COLO829 (cell line): Measurements from ENCODE around the gene TIMP3.
A peak's percentile ranks its signal among the peaks of the same experiment; 100 is the strongest.

Source experiments
- DNase-seq: peaks from one replicate; pipeline ENCODE4 v3.0.0; 2012; ENCODE audit warnings: low spot score

The TIMP3 gene

DNA sequence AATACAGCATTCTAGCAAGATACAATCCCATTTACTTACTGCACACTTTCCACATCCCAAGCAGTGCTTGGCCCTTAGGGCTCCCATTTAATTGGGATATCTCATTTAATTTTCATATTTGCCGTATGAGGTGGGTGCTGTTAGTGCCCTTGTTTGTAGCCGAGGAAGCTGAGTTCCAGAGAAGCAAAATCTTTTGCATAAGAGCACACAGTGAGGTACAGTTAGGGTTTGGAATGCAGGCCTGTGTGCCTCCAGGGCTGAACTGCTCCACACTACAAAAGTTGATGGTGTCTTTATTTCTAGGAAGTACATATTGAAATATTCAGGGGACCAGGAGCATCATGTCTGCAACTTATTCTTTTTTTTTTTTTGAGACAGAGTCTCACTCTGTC lies 15.5 kb upstream of the TIMP3 start:
- DNase-seq = no peak

DNA sequence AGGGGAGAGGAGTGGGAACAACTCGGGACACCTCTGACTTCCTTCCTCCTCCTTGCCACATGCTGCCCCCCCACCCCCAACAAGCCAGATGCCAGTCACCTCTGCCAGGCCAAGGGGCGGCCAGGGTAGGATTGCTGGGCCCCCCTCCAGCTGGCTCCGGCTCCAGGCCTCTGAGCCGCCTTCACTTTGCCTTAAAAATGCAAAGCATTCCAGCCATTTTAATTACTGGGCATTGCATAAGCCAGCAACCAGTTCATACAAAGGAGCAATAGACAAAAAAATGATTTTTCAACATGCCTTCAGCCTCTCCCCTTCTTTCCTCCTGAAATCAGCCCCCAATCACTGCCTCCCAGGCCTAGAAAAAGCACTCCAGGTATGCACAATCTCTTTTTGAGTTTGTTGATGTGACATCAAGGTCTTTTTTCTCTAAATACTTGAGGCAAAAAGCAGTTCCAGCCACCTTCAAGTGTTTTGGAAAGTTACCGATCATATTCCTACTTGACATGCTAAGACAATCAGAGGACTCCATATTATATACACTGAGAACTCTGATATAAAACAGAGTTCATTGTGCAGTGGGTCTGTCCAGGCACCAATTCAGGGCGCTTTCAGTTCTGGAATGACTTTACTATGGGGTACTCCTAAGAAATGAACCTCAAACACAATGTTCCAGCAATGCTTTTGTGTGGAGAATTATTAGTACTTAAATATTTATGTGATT lies 12.4 kb upstream of the TIMP3 start:
- DNase-seq = no peak

DNA sequence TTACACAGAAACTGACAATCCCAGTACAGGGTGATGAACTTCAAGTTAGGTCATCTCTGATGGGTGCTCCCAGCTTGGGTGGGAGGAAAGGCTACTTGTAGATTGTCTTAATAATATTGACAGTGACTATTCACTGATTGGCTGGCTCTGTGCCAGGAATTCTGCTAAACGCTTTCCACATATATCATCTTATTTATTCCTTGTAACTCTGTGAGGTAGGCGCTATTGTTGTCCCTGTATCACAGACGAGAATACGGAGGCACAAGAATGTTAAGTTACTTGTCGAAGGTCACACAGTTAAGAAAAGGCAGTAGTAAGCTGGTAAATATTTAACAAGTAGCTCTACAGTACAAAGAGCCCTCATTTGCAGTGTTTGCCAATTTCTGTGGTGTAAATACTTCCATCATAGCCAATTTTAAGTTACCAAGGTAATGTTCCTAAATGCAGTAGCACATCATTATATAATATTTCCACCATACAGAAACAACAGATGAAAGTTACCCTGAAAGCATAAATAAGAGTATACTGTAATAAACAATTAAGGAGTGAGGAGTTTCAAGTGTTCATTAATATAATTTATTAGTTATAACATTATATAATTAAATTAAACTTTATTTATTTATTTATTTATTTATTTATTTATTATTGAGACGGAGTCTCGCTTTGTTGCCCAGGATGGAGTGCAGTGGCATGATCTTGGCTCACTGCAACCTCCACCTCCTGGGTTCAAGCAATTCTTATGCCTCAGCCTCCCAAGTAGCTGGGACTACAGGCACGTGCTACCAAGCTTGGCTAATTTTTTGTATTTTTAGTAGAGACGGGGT lies 11.5 kb upstream of the TIMP3 start:
- DNase-seq = no peak

DNA sequence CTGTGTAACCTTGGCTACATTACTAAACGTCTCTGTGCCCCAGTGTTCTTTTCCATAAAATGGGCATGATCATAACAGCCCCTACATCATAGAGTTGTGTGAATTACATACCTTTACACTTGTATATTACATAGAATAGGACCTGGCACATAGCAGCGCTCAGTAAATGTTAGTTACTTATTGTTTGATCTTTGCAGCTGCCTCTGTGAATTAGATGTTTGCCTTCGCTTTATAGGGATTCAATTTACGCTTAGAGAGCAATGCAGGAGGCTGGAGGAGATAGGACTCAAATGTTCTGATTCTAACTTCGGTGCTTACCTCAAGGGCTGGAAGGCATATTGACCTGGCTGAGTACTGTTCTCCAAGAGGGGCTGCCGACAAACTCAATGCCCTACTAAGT lies 10.4 kb upstream of the TIMP3 start:
- DNase-seq = no peak

DNA sequence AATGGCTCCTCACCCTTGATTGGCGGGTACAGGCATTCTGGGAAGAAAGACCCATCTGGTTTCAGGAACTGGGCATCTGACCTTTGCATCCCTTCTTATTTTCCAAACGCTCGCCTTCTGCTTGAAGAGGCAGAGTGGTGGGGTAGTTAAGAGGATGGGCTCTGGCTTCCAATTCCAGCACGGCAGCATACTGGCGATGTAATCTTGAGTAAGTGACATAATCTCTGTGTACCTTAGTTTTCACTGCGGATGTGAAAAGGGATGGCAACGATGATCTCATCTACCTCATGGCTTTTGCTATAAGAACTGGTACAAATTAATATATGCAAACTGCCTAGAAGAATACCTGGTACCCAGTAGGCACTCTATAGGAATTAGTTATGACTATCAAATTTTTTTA lies 10.0 kb upstream of the TIMP3 start:
- no peak for DNase-seq

GRCh38 chr22:32793589-32793988 lies 7.9 kb upstream of the TIMP3 start:
- DNase-seq = no peak

DNA sequence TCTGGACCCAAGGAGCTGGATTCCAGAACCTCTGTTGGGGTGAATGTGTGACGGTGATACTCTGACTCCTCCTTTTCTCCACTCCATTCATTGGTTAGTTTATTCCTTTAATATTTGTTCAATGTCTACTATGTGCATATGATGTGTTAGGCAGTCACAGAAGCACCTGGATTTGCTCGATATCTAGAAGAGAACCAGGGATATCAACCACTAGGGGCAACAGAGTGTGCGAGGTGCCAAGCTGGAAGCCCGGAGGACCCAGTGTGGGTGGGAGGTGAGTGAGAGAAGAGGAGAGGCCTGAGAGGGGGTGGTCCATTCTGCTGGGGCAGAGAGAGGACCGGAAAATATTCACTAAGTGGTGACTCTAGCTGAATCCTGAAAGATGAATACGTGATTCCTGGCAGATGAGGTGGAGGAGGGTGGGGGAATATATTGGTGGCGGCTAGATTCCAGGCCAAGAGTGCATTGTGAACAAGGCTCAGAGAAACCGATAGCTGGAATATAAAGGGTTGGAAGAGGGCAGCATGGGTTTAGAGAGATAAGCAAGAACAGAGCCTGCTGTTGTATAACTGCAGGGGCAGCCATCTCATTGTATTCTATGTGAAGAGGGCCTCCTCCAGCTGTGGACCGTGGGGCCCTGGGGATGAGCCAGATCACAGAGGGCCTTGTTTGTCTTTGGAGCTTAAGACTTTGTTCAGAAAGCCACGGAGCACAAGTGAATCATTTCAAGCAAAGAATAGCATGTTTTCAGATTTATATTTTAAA lies 6.9 kb upstream of the TIMP3 start:
- DNase-seq = peak; percentile 96

DNA sequence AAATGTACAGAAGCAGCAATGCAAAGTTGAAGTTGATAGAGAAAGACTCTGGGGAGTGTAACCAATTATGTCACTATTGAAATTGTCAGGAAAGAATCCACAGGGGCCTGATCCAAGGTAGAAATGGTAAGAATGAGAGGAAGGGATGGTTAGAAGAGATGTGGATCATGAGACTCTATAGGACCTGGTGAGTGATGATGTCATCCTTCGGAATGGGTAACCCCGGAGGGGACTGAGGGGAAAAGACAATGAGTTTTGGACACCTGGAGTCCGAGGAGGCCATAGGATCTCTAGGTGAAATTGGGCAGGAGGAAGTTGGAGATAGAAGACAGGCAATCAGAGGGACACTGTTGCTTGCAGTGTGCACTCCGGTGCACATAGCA lies 6.3 kb upstream of the TIMP3 start:
- peak; percentile 37 for DNase-seq

- peak; percentile 87 for DNase-seq
These were observed 4.5 kb upstream of the TIMP3 start for GRCh38 chr22:32796865-32797573.

GRCh38 chr22:32799496-32799895 lies 2.0 kb upstream of the TIMP3 start:
- no peak for DNase-seq

DNA sequence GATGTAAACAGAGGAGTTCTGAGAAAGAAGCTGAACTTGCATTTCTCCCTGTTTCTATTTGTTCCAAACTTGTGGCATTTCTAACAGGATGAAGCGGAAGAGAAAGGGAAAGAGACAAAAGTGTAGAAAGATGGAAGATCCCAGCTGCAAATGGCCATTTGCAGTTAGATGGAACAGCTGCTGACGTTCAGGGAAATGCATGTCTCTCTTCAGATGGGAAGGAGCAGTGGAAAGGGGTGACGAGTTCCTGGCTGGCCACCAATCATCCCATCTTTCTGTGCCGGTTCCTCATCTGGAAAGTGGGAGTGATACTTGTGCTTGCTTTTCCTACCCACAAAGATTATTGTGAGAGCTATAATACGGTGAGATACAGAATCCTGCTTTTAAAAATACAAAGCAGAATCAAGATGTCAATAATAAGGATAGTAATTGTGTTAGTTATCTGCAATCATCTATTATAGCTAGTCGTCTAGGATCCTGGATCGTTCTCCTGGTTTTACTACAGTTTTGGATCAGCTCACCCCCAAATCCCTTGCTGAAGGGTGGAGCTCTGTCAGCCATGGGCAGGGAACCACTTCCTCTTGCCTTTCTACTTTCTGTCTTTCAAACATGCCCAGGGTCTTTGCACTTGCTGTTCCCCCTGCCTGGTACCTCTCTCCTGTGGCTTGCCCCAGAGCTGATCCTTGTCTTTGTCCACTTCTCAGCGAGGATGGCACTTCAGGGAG lies 1.2 kb upstream of the TIMP3 start:
- no peak for DNase-seq

DNA sequence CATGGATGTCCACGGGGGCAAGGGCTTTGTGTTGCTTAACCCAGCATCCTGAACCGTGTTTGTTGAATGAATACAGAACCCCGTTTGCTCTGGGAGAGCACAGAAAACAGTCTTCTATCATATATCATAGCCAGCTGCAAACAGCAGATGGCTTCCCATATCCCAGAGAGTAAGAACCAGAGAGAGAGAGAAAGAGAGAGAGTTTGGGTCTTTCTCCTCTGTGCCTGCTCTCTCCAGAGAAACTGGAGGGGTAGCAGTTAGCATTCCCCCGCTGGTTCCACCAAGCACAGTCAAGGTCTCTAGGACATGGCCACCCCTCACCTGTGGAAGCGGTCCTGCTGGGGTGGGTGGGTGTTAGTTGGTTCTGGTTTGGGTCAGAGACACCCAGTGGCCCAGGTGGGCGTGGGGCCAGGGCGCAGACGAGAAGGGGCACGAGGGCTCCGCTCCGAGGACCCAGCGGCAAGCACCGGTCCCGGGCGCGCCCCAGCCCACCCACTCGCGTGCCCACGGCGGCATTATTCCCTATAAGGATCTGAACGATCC lies 440 bp upstream of the TIMP3 start:
- no peak for DNase-seq

- DNase-seq = no peak
These were observed 796 bp downstream of the TIMP3 start for GRCh38 chr22:32802237-32802765.

DNA sequence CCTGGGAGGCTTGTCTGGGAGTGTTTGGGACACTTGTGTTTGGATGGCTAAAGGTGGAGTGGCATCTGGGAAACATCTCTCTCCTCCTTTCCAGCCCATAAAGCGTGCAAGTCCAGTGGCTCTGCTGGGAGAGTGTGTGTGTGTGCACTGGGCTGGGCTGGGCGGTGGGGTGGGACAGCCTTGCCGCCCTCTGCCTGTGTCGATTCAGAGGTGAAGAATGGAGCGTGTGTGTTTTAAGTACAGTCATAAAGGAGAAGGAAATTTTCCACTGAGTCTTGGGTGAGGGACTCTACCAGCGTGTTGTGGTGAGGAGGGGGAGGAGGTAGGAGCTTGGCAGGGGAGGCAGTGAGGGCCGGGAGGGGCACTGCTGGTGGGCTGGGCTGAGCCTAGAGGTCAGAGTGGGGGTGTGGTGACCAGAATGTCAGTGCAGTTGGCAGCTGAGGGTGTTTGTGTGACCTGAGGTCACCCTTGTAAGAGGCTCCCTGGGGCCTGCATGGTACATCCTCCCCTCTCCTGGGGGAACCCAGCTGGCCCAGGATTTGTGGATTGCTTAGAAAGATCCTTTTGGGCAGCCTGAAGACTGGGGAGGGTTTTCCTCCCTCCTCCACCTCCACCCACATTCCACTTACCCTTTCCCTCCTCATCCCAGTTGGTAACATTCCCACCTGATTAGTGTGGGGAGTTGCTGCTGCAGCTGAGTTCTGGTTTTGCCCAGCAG lies 1.7 kb downstream of the TIMP3 start:
- DNase-seq = no peak

DNA sequence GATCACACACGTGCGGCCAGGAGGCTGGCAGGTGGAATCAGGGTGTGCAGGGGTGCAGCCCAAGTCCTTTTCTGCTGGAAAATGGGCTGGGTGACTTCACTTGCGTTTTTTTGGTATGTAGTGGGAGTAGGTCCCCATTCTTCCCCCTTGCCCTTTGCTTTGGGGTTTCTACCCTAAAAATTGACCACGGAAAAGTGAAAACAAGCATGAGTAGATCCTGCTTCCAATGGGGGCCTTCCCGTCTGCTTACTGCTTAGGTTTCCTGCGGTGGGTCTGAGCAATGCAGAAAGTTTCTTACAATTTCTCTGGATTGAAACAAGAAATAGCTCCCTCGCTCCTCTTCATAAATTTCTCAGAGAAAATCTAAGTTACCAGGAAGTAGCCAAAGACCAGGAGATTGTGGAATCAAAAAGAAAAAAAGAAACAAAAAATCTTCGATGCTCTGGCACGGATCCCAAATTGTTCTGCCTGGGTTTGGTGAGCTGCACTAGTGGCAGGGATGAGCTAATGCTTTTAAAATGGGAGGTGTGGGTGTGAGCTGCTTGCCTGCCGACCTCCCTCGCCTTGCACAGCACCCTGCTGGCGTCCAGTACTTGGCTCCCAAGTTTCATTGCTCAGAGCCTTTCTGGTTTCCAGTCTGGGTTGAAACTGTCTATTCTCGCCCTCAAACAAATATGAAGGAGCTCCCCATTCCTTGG lies 2.4 kb downstream of the TIMP3 start:
- DNase-seq = no peak

DNA sequence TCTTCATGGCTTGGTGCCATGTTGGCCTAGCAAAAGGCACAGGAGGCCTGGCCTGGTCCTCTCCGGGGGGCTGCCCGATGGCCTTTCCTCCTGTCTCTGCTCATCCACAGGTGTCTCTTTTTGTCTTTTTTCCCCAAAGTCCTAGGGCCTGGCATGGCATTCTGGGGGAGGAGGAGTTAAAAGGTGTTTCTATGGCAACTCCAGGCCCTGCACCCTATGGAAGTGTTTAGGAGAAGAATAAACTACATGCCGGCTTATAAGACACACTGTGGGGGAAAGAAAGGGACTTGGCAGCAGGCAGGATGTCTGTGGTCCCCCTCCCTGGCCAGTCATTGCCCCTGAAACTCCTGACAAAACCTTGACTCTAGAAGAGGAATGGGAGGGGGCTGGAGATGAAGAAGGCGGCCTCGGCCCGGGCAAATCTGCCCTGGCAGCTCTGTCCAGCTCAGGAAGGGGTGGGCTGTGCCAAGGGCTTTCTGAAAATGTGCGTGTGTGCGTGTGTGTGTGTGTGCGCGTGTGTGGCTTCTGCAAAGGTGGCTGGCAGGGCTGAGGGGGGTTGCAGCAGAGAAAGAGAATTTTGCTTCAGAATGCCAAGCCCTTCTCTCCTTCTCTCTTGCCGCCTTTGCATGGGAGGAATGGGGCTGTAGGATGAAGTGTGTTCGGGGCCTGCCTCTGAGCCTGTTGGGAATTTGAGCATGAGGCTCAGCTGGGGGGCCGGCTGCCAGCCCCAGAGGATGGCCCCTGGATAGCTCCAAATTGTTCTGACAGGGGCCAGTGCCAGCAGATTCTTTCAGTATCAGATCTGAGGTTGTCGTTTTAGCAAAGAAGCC lies 3.2 kb downstream of the TIMP3 start:
- no peak for DNase-seq

GRCh38 chr22:32805361-32805881 lies 3.9 kb downstream of the TIMP3 start:
- no peak for DNase-seq

- no peak for DNase-seq
These were observed 4.8 kb downstream of the TIMP3 start for GRCh38 chr22:32806296-32806695.

DNA sequence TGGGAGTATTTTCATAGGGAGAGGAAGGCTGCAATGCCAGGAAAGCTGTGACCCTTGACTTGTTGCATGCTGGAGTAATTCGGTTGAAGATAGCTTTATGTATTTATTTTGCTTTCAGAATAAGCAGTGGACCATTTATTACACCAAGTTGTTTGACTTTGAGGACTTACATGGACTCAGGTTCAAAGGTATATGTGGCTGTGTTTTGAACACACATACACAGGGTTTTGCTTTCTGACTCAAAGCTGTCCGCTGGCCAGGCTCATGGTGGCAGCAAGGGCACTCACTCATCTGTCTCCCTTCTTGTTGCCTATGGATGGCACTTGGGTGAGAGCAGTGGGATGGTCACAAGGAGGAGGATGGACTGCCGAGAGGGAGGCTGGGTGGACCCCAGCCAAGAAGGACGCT lies 6.5 kb downstream of the TIMP3 start:
- no peak for DNase-seq
